Stimulated activated CD4-positive, alpha-beta T cell treated with anti-CD3 and anti-CD28 coated beads, Interleukin-12 subunit alpha, Interleukin-12 subunit beta, amount 100 ng/mL, for 24 hours (primary cell): Measurements from ENCODE around the gene UMODL1.

Experiments used
- DNase-seq, 2 experiments: peaks; one replicate each; pipeline ENCODE4 v3.0.0-alpha.2; 2020; ENCODE audit warnings: low read depth in 2 of 2

Gene UMODL1

DNA sequence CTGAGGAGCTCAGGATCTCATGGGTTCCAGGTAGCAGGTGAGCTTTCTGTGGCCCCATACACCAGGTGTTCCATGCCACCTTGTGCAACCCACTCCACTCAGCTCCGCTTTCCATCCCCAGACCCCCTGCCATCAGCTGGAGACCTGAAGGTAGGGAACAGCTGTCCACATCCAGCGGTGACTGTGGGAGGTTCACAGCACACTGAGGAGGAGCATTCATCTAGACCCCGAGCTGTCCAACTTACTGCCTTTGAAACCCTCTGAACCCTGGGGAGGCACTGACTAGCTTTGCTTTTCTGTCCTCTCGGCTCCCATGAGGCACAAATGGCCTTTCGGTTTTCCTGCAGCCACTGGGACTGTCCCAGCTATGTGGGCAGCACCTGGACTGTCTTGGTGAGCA, 119.9 kb downstream of the UMODL1 start:
- DNase-seq, result no peak

DNA sequence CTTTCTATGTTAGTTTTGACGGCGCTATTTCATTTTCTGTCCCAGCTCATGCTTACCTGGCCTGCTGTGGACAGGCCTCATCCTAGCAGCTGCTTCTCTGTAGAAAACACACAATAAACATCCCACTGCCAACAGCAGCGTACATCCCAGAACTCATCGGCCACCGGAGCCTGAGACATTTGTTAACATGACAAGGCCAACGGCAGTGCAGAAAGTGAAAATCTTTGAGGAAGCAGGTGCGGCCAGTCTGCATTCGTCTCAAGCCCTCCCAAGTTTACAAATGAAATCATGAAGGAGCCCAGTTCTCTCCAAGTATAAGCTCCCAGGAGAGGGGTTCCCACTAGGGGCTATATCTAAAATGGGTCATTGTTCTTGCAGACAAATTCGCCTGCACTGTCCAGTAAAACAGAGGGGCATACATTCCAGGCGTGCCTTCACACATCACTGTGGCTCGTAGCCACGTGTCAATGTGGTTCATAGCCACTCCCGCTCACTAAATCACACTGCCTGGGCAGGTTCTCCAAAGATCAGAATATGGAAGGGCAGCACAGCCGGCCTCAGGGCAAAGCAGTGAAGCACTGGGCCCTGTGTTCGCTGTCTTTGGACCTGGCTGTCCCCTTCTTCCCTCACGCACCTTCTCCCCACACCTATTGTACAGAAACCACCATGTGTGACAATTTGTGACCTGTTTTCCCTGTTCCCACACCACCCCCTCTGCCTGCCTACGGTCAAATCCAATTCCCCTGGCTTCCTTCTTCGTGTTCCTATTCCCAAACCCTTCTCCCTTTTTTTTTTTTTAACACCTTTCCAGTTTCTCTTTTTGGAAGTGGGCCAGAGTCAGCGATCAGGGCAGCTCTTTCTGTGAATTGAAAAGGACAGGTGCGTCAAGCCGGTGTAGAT, 120.8 kb downstream of the UMODL1 start:
- DNase-seq, result no peak
